ENCODE measurements around the gene GAB2. TPM values are rescaled to one million over a fixed set of nuclear protein-coding genes. Genes with fewer than 3 reads are reported as not detected.
"Not testable (repeated sequence)": the region's sequence is repeated elsewhere in the genome, so short reads cannot be mapped to it uniquely, and the experiment has no call there.

The GAB2 gene, protein sequence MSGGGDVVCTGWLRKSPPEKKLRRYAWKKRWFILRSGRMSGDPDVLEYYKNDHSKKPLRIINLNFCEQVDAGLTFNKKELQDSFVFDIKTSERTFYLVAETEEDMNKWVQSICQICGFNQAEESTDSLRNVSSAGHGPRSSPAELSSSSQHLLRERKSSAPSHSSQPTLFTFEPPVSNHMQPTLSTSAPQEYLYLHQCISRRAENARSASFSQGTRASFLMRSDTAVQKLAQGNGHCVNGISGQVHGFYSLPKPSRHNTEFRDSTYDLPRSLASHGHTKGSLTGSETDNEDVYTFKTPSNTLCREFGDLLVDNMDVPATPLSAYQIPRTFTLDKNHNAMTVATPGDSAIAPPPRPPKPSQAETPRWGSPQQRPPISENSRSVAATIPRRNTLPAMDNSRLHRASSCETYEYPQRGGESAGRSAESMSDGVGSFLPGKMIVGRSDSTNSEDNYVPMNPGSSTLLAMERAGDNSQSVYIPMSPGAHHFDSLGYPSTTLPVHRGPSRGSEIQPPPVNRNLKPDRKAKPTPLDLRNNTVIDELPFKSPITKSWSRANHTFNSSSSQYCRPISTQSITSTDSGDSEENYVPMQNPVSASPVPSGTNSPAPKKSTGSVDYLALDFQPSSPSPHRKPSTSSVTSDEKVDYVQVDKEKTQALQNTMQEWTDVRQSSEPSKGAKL
- 10 to 100 TPM in 3 of 5 experiments, 1 to 10 TPM in 2; 2.5 to 42.6 (median 11.0) TPM for total RNA-seq
- polyA plus RNA-seq: under 1 TPM; 0.17 to 0.46 TPM
- total RNA-seq: 2.7 reads per million, percentile 14 among the genes with 10 or more reads in this experiment

- H3K4me3 ChIP-seq (ENCODE audit: low read length): peak within 1 kb of the TSS; percentile 67
- Mint-ChIP-seq H3K36me3 (peaks cover 0 to 17% (median 0%) of the 10 kb centered on the region in 5 donors), H3K27me3 (peaks cover 15 to 33% (median 22%) of the 10 kb centered on the region in 5 donors), H3K4me1 (peaks cover 21 to 69% (median 26%) of the 10 kb centered on the region in 7 donors), H3K9me3 (no peaks in the 10 kb centered on the region), H3K27ac (peak within 1 kb of the TSS; percentile 12 to 97 (median 73)), H3K4me3 (peak within 1 kb of the TSS; percentile 85 to 97 (median 92))
- H3K27me3 ChIP-seq (ENCODE audit: control insufficient read depth in 2 of 2, insufficient read depth in 2 of 2, low read length in 2 of 2): no peaks in the 10 kb centered on the region
- peaks cover 8 to 17% of the 10 kb centered on the region in 2 donors for H3K4me1 ChIP-seq (ENCODE audit: control insufficient read depth in 2 of 2, insufficient read depth in 2 of 2, low read length in 2 of 2)
- no peaks in the 10 kb centered on the region for H3K9me3 ChIP-seq (ENCODE audit: control insufficient read depth in 2 of 3, low read length in 3 of 3)
- DNase-seq: peak in 7 of 9 donors; percentile 11 to 43 (median 32)
- ATAC-seq: peak; percentile 24
- intact Hi-C loops (cut with micrococcal nuclease): loop anchor here (1.0 to 5.0 kb wide), 15 partner anchors 47 to 597 kb away; partner anchors contain the start of genes ALG8 (in 2 of the 2), INTS4 (in 2 of the 2), KCTD21 (in 2 of the 2) and NARS2 (in 2 of the 2)
- no peaks in the 10 kb centered on the region for H3K36me3 ChIP-seq (ENCODE audit: control insufficient read depth in 2 of 3, insufficient read depth in 3 of 3, low read length in 3 of 3)
- POLR2A ChIA-PET: interaction anchor here (0.6 to 1.5 kb wide), 4 partner anchors 18 to 422 kb away, joined by 3 to 5 read pairs (median 4); partner anchors contain the start of genes INTS4 and NDUFC2
- CTCF ChIA-PET: interaction anchor here (0.6 to 2.6 kb wide), 3 partner anchors 147 to 325 kb away, joined by 3 to 13 read pairs (median 6); no protein-coding TSS in a partner anchor
- peak within 1 kb of the TSS; percentile 29 for H3K27ac ChIP-seq (ENCODE audit: low read depth, low read length)
Observed at GRCh38 chr11:78417175-78417887, at the start of gene GAB2. Gene GAB2 (minus strand): TSS chr11:78417820. CDS start chr11:78417720, 100 bp downstream.

DNA sequence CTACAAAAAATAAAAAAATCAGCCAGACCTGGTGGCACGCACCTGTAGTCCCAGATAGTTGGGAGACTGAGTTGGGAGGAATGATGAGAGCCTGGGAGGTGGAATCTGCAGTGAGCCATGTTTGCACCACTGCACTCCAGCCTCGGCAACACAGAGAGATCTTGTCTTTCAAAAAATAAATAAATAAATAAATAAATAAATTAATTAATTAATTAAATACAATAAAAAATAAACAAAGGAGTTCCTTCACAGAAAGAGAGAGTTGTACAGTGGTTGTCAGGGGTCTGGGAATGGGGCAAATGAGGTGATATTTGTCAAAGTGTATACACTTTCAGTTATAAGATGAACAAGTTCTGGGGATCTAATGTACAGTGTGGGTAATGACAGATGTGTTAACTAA lies 49.8 kb upstream of the GAB2 start:
- POLR2A ChIA-PET: no interaction called here
- Mint-ChIP-seq H3K27me3 (no peaks in the 10 kb centered on the region), H3K4me1 (peaks cover 12 to 36% (median 17%) of the 10 kb centered on the region in 7 donors), H3K4me3 (no peak overlapping the region), H3K36me3 (peaks cover 4 to 32% (median 25%) of the 10 kb centered on the region in 5 donors), H3K27ac (peak overlapping the region in 2 of 9 donors; percentile 2 to 6), H3K9me3 (peaks cover 0 to 6% (median 0%) of the 10 kb centered on the region in 11 donors)
- Histone ChIP-seq H3K9me3 (ENCODE audit: control insufficient read depth in 2 of 3, low read length in 3 of 3) (no peaks in the 10 kb centered on the region), H3K27me3 (ENCODE audit: control insufficient read depth in 2 of 2, insufficient read depth in 2 of 2, low read length in 2 of 2) (no peaks in the 10 kb centered on the region), H3K4me3 (ENCODE audit: low read length) (no peak overlapping the region), H3K27ac (ENCODE audit: low read depth, low read length) (no peak overlapping the region), H3K4me1 (ENCODE audit: control insufficient read depth in 2 of 2, insufficient read depth in 2 of 2, low read length in 2 of 2) (peaks cover 4 to 5% of the 10 kb centered on the region in 2 donors), H3K36me3 (ENCODE audit: control insufficient read depth in 2 of 3, insufficient read depth in 3 of 3, low read length in 3 of 3) (no peaks in the 10 kb centered on the region)
- intact Hi-C loops (cut with micrococcal nuclease): loop anchor here in 1 of 2 donors (5.0 kb wide), 2 partner anchors 175 to 645 kb away; partner anchors contain the start of genes AAMDC and RSF1
- ATAC-seq (no peak), DNase-seq (no peak)
- CTCF ChIA-PET: no interaction called here

- Mint-ChIP-seq H3K4me1 (peaks cover 12 to 44% (median 17%) of the 10 kb centered on the region in 7 donors), H3K27ac (peak overlapping the region; percentile 54 to 95 (median 79)), H3K4me3 (peak overlapping the region; percentile 37 to 81 (median 64)), H3K36me3 (peaks cover 12 to 42% (median 33%) of the 10 kb centered on the region in 5 donors), H3K9me3 (no peaks in the 10 kb centered on the region), H3K27me3 (no peaks in the 10 kb centered on the region)
- no peak overlapping the region for H3K4me3 ChIP-seq (ENCODE audit: low read length)
- H3K4me1 ChIP-seq (ENCODE audit: control insufficient read depth in 2 of 2, insufficient read depth in 2 of 2, low read length in 2 of 2): peaks cover 4 to 5% of the 10 kb centered on the region in 2 donors
- H3K36me3 ChIP-seq (ENCODE audit: control insufficient read depth in 2 of 3, insufficient read depth in 3 of 3, low read length in 3 of 3): peaks cover 0 to 3% (median 0%) of the 10 kb centered on the region in 3 experiments
- ChIA-PET CTCF (no interaction called here), POLR2A (interaction anchor here (0.7 kb wide), 1 partner anchor 470 kb away, joined by 3 read pairs; no protein-coding TSS in a partner anchor)
- DNase-seq (peak in 6 of 9 donors; percentile 16 to 55 (median 26)), ATAC-seq (peak; percentile 93)
- intact Hi-C loops (cut with micrococcal nuclease): loop anchor here in 1 of 2 donors (1.0 to 5.0 kb wide), 7 partner anchors 15 to 643 kb away; partner anchors contain the start of genes AAMDC, GAB2, KCTD21 and RSF1
- H3K9me3 ChIP-seq (ENCODE audit: control insufficient read depth in 2 of 3, low read length in 3 of 3): no peaks in the 10 kb centered on the region
- peak overlapping the region; percentile 3 for H3K27ac ChIP-seq (ENCODE audit: low read depth, low read length)
- no peaks in the 10 kb centered on the region for H3K27me3 ChIP-seq (ENCODE audit: control insufficient read depth in 2 of 2, insufficient read depth in 2 of 2, low read length in 2 of 2)
Observed at GRCh38 chr11:78465169-78465942, 47.7 kb upstream of the GAB2 start.

- intact Hi-C loops (cut with micrococcal nuclease): loop anchor here in 1 of 2 donors (1.0 to 5.0 kb wide), 7 partner anchors 14 to 642 kb away; partner anchors contain the start of genes AAMDC, GAB2, KCTD21 and RSF1
- not testable (repeated sequence) for DNase-seq; H3K9me3 Mint-ChIP-seq; ATAC-seq; H3K36me3 ChIP-seq (ENCODE audit: control insufficient read depth in 2 of 3, insufficient read depth in 3 of 3, low read length in 3 of 3); H3K27me3 ChIP-seq (ENCODE audit: control insufficient read depth in 2 of 2, insufficient read depth in 2 of 2, low read length in 2 of 2); H3K9me3 ChIP-seq (ENCODE audit: control insufficient read depth in 2 of 3, low read length in 3 of 3); H3K4me1 ChIP-seq (ENCODE audit: control insufficient read depth in 2 of 2, insufficient read depth in 2 of 2, low read length in 2 of 2); H3K4me3 ChIP-seq (ENCODE audit: low read length); H3K27me3 Mint-ChIP-seq; H3K27ac ChIP-seq (ENCODE audit: low read depth, low read length)
- Mint-ChIP-seq H3K4me3 (peak overlapping the region in 3 of 10 donors; percentile 79 to 92 (median 83)), H3K27ac (peak overlapping the region in 2 of 9 donors; percentile 87 to 92), H3K4me1 (peaks cover 12 to 45% (median 17%) of the 10 kb centered on the region in 7 donors), H3K36me3 (peaks cover 14 to 45% (median 38%) of the 10 kb centered on the region in 5 donors)
- ChIA-PET CTCF (interaction anchor here (0.6 kb wide), 1 partner anchor 103 kb away, joined by 3 read pairs; no protein-coding TSS in a partner anchor), POLR2A (interaction anchor here (0.7 kb wide), 1 partner anchor 470 kb away, joined by 3 read pairs; no protein-coding TSS in a partner anchor)
Observed at GRCh38 chr11:78464787-78465168, 47.2 kb upstream of the GAB2 start.

DNA sequence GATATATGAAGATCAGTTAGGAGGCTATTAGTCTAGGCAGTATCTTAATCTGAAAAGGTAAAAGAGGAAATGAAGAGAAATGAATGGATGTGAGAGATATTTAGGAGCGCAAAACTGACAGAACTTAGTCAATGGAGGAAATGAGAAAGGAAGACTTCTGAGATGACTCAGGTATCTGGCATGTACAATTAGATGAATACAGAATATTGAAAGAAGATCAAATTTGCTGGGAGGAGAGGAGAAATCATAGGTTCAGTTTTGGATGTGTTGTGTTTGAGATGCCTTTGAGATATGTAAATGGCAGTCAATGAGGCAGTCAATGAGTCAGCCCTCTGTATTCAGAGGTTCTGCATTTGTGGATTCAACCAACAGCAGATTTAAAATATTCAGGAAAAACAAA lies 42.9 kb upstream of the GAB2 start:
- no peak overlapping the region for H3K4me3 ChIP-seq (ENCODE audit: low read length)
- H3K27ac ChIP-seq (ENCODE audit: low read depth, low read length): no peak overlapping the region
- Mint-ChIP-seq H3K9me3 (peaks cover 0 to 5% (median 0%) of the 10 kb centered on the region in 11 donors), H3K36me3 (peaks cover 19 to 69% (median 54%) of the 10 kb centered on the region in 5 donors), H3K27ac (peak overlapping the region in 2 of 9 donors; percentile 31 to 68), H3K4me1 (peaks cover 3 to 30% (median 11%) of the 10 kb centered on the region in 7 donors), H3K4me3 (no peak overlapping the region), H3K27me3 (no peaks in the 10 kb centered on the region)
- no peak for DNase-seq
- ChIA-PET POLR2A (no interaction called here), CTCF (no interaction called here)
- peaks cover 0 to 22% (median 0%) of the 10 kb centered on the region in 3 experiments for H3K36me3 ChIP-seq (ENCODE audit: control insufficient read depth in 2 of 3, insufficient read depth in 3 of 3, low read length in 3 of 3)
- intact Hi-C loops (cut with micrococcal nuclease): no loop called here
- ATAC-seq: no peak
- peaks cover 0 to under 1% of the 10 kb centered on the region in 2 donors for H3K4me1 ChIP-seq (ENCODE audit: control insufficient read depth in 2 of 2, insufficient read depth in 2 of 2, low read length in 2 of 2)
- no peaks in the 10 kb centered on the region for H3K9me3 ChIP-seq (ENCODE audit: control insufficient read depth in 2 of 3, low read length in 3 of 3)
- H3K27me3 ChIP-seq (ENCODE audit: control insufficient read depth in 2 of 2, insufficient read depth in 2 of 2, low read length in 2 of 2): no peaks in the 10 kb centered on the region
